HepG2 (cell line): ENCODE measurements around the gene PRKCE. TPM values are rescaled to one million over a fixed set of nuclear protein-coding genes. Genes with fewer than 3 reads are reported as not detected.

Experiments
- ATAC-seq: fragments of 200-7000 bp; cut with Tn5 transposase; 3 replicates; pipeline ENCODE4 v1.9.1; 2020; ENCODE audit warnings: mild to moderate bottlenecking, moderate library complexity
- BruUV-seq: library from RNA; stranded (reverse); fragments of 400-500 nt; replicated peaks from 2 replicates; lab custom pipeline; 2021; lab: Mats Ljungman, UMichigan
- CTCF ChIA-PET: fragments of 300-600 bp; formaldehyde crosslinking; extraction: SDS; loops from one replicate; lab custom pipeline; 2021; ENCODE audit warnings: low total read pairs, inconsistent platforms, low intra/inter-chr PET ratio; lab: Yijun Ruan, JAX
- POLR2A ChIA-PET: fragments of 350-600 bp; sonication (Branson Sonifier 250); formaldehyde crosslinking; loops from one replicate; lab custom pipeline; 2020; ENCODE audit warnings: antibody characterized with exemption, inconsistent platforms; lab: Yijun Ruan, JAX
- DNase-seq: peaks from one replicate; pipeline ENCODE4 v3.0.0-alpha.2; 2015; ENCODE audit warnings: low spot score
- FAIRE-seq: peaks from 3 replicates; lab custom pipeline; 2011; peaks lifted over from hg19 to GRCh38; lab: Jason Lieb, UNC
- H2AFZ ChIP-seq: one replicate; pipeline ENCODE4 v1.6.1; 2011; ENCODE audit warnings: low read length, inconsistent platforms
- H3K27ac ChIP-seq: fragments of 300-600 bp; 3 replicates; pipeline ENCODE4 v1.8.0; 2011; ENCODE audit warnings: mixed run types, mild to moderate bottlenecking, mixed read lengths, low read length, inconsistent platforms; ENCODE audit not compliant: insufficient read depth; ENCODE audit errors: extremely low read length
- H3K27me3 ChIP-seq, 2 experiments: fragments of 200-600 bp in 1 of 2; 2 replicates in 1 of 2; 3 replicates in 1 of 2; pipeline versions ENCODE4 v1.6.0 to v1.8.0; 2011; ENCODE audit warnings: low read length in 2 of 2, mild to moderate bottlenecking in 2 of 2, moderate library complexity in 2 of 2, inconsistent platforms in 1 of 2; ENCODE audit not compliant: insufficient read depth in 2 of 2, control insufficient read depth in 1 of 2
- H3K36me3 ChIP-seq, 2 experiments: fragments of 200-600 bp in 1 of 2; replicated peaks in 1 of 2; 2 replicates in 1 of 2; 3 replicates in 1 of 2; pipeline versions ENCODE4 v1.5.1 to v1.8.0; 2011; ENCODE audit warnings: low read length in 2 of 2, inconsistent platforms in 1 of 2; ENCODE audit not compliant: insufficient read depth in 2 of 2, control insufficient read depth in 1 of 2
- H3K4me1 ChIP-seq: 2 replicates; pipeline ENCODE4 v1.5.1; 2012; ENCODE audit warnings: low read length, inconsistent platforms; ENCODE audit not compliant: insufficient read depth
- H3K4me2 ChIP-seq: 2 replicates; pipeline ENCODE4 v1.6.0; 2011; ENCODE audit warnings: low read depth, low read length, inconsistent platforms
- H3K4me3 ChIP-seq, 3 experiments: fragments of 200-600 bp in 1 of 3; sonication (generic), shearing (Covaris generic) in 1 of 3; replicated peaks in 1 of 3; 2 replicates each; pipeline ENCODE4 v1.5.1; 2011 to 2016; ENCODE audit warnings: low read length in 3 of 3, inconsistent platforms in 2 of 3, low read depth in 2 of 3, mild to moderate bottlenecking in 2 of 3, control low read depth in 1 of 3, mixed read lengths in 1 of 3; ENCODE audit not compliant: insufficient read depth in 1 of 3
- H3K79me2 ChIP-seq: one replicate; pipeline ENCODE4 v1.6.1; 2011; ENCODE audit warnings: low read length, inconsistent platforms; ENCODE audit not compliant: insufficient read depth
- H3K9ac ChIP-seq: 2 replicates; pipeline ENCODE4 v1.6.0; 2011; ENCODE audit warnings: mild to moderate bottlenecking, low read depth, low read length, inconsistent platforms; ENCODE audit not compliant: insufficient read depth
- H3K9me3 ChIP-seq: 2 replicates; pipeline ENCODE4 v1.5.1; 2012; ENCODE audit warnings: mild to moderate bottlenecking, low read length
- H4K20me1 ChIP-seq: 2 replicates; pipeline ENCODE4 v1.6.0; 2011; ENCODE audit warnings: inconsistent platforms, mild to moderate bottlenecking, low read length, moderate library complexity; ENCODE audit not compliant: insufficient read depth
- CEBPB ChIP-seq: IDR thresholded peaks from 2 replicates; pipeline ENCODE4 v1.6.1; 2011; ENCODE audit warnings: low read depth, low read length, improper control_type of control experiment, borderline replicate concordance
- NPAS2 ChIP-seq: sonication (generic); formaldehyde crosslinking; IDR thresholded peaks from 2 replicates; pipeline ENCODE4 v1.8.0; 2022; ENCODE audit warnings: mild to moderate bottlenecking, missing genetic modification reagents, borderline replicate concordance
- UBTF ChIP-seq: sonication (generic); formaldehyde crosslinking; IDR thresholded peaks from 2 replicates; pipeline ENCODE4 v1.4.0; 2020; ENCODE audit warnings: mild to moderate bottlenecking, missing genetic modification reagents
- ZFP82 ChIP-seq: sonication (generic); formaldehyde crosslinking; IDR thresholded peaks from 2 replicates; pipeline ENCODE4 v1.5.1; 2020; ENCODE audit warnings: mild to moderate bottlenecking, missing genetic modification reagents, borderline replicate concordance
- ZSCAN9 ChIP-seq: IDR thresholded peaks from 2 replicates; pipeline ENCODE4 v1.6.1; 2016; ENCODE audit warnings: borderline replicate concordance
- WGBS: methylation state at CpG from one replicate; pipeline ENCODE4 v1.1.6; 2017; ENCODE audit warnings: low lambda C conversion rate; 5-methylcytosine and 5-hydroxymethylcytosine counted together
- in situ Hi-C: cut with HindIII; loops from 2 replicates; pipeline ENCODE4 v1.10.0; 2017; ENCODE audit warnings: low pct_unique_long_range_greater_than_20kb; ENCODE audit not compliant: extremely low pct_ligation_motif_present
- intact Hi-C: fragments of 100-400 bp; cut with micrococcal nuclease; formaldehyde crosslinking; loops from one replicate; pipeline ENCODE4 v1.10.0; 2022; ENCODE audit not compliant: unreplicated experiment
- polyA plus RNA-seq, 8 experiments: library from polyadenylated mRNA; depleted of rRNA in 3 of 8; stranded (reverse) in 7 of 8; unstranded in 1 of 8; fragments of >200 nt; fragmentation: Illumina TruSeq in 4 of 8; extraction: Trizol in 4 of 8; gene quantifications; 2 replicates each; pipeline versions ENCODE4 v1.2.1 to v1.2.3, GENCODE V29; 2011 to 2016; ENCODE audit warnings: low read depth in 4 of 8, missing spikeins in 1 of 8, mixed read lengths in 1 of 8; ENCODE audit not compliant: insufficient read depth in 1 of 8
- total RNA-seq, 5 experiments: library from RNA; depleted of rRNA; stranded (reverse); fragments of >200 nt; fragmentation: Illumina TruSeq; extraction: Trizol; gene quantifications; 2 replicates each; pipeline ENCODE4 v1.2.3, GENCODE V29; 2016; ENCODE audit warnings: low read depth in 1 of 5

PRKCE gene
- total and polyA plus RNA-seq, 2 of the 13 experiments (the other 11 are each of a cell fraction or from before 2014, with no cell fraction given): 1.0 to 3.9 TPM

DNA sequence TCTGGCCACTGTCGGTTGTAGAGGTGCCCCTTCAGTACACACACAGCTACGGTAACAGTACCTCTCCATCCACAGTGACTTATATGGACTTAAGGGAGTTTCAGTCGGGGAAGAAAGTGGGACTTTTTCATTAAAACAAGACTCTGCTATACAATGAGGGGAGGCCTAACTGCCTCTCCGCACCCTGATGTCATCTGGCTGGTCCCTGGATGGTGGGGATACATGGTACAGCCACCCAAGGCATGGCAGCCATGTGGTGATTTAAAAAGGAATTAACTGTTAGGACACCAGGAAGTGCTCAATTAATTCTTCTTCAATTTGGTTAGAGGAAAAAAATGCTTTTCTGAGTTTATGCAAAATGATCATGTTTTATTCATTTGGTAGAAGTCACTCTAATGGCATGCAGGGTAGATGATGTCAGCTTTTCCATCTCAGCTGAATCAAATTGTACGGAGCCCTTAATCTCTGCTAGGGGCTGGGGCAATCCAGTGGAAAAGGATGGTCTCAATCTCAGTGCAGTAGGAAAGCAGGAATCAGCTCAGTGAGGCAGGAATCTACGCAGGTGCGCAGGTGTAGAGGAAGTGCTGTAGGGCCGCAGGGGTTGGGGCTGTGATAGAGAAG, 243.9 kb downstream of the PRKCE start (continued):
- TF ChIP-seq UBTF (CRISPR knock-in tag) (no peak), ZFP82 (no peak), NPAS2 (CRISPR knock-in tag) (no peak)

- CTCF ChIA-PET: no interaction called here
- ATAC-seq (no peak), FAIRE-seq (no peak), DNase-seq (no peak)
- Histone ChIP-seq H4K20me1 (no peaks in the 10 kb centered on the region), H3K36me3 (no peaks in the 10 kb centered on the region), H3K4me2 (no peak overlapping the region), H3K4me3 (no peak overlapping the region), H2AFZ (no peak overlapping the region), H3K79me2 (no peaks in the 10 kb centered on the region), H3K9me3 (no peaks in the 10 kb centered on the region), H3K4me1 (no peaks in the 10 kb centered on the region), H3K27me3 (no peaks in the 10 kb centered on the region), H3K27ac (no peak overlapping the region), H3K9ac (no peak overlapping the region)
- POLR2A ChIA-PET: no interaction called here
- intact Hi-C loops (no loop called here), in situ Hi-C loops (no loop called here)
- BruUV-seq: no TSS peak
- TF ChIP-seq CEBPB (0 out of 2 replicates have a peak, but pooled peaks have one; percentile 29), ZSCAN9 (CRISPR knock-in tag) (no peak)
- WGBS: 60% methylated on average over 4 of the region's 4 CpGs
These were observed 244.8 kb downstream of the PRKCE start for GRCh38 chr2:45896311-45896710.
